HFF-Myc (cell line): Measurements from ENCODE around the gene ZFR2.

Experiments
- DNase-seq: peaks from one replicate; pipeline ENCODE4 v3.0.0-alpha.2; 2011; ENCODE audit warnings: low read depth; ENCODE audit errors: extremely low read depth
- H3K4me3 ChIP-seq: replicated peaks from 2 replicates; pipeline ENCODE4 v1.5.1; 2011; ENCODE audit warnings: low read depth, mild to moderate bottlenecking, control low read depth, low read length
- TF ChIP-seq, protein P1 (sequence below): IDR thresholded peaks from 2 replicates; pipeline ENCODE4 v1.5.1; 2012; ENCODE audit warnings: mild to moderate bottlenecking, low read depth, low read length, control low read depth; ENCODE audit errors: missing control alignments

Gene ZFR2

DNA sequence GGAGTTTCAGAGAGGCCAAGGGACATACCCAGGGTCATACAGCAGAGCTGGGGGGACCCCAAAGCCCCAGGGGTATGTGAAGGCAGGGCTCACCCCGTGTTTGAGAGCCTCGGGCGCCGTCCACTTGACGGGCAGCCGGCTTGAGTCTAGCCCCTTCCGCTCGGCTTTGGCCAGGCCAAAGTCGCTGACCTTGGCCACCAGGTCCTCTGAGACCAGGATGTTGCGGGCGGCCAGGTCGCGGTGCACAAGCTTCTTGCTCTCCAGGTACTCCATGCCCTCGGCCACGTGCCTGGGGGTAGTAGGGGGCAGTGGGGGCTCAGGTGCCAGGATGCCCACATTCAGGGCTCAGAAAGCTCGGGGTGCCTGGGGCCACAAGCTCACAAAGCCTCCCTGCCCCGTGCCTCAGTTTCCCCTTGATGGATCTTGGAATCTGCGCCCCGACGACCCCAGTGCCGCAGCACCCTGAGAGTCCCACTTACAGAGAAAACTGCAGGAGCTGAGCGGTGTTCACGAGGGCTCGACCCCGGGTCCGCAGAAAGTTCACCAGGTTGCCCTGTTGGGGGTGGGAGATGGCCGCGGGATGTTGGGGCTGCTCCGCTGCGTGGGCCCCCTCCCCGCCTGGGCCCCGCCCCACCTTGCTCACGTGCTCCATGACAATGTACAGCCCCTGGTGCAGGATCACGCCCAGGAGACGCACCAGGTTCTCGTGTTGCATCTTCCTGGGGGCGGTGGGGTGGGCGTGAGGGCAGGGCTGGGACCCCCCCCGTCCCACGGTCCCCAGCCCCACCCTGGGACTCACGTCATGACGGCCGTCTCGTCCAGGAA, 89.7 kb downstream of the ZFR2 start:
- no peak for DNase-seq
- TF ChIP-seq, protein P1, sequence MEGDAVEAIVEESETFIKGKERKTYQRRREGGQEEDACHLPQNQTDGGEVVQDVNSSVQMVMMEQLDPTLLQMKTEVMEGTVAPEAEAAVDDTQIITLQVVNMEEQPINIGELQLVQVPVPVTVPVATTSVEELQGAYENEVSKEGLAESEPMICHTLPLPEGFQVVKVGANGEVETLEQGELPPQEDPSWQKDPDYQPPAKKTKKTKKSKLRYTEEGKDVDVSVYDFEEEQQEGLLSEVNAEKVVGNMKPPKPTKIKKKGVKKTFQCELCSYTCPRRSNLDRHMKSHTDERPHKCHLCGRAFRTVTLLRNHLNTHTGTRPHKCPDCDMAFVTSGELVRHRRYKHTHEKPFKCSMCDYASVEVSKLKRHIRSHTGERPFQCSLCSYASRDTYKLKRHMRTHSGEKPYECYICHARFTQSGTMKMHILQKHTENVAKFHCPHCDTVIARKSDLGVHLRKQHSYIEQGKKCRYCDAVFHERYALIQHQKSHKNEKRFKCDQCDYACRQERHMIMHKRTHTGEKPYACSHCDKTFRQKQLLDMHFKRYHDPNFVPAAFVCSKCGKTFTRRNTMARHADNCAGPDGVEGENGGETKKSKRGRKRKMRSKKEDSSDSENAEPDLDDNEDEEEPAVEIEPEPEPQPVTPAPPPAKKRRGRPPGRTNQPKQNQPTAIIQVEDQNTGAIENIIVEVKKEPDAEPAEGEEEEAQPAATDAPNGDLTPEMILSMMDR, result no peak
- no peak overlapping the region for H3K4me3 ChIP-seq

DNA sequence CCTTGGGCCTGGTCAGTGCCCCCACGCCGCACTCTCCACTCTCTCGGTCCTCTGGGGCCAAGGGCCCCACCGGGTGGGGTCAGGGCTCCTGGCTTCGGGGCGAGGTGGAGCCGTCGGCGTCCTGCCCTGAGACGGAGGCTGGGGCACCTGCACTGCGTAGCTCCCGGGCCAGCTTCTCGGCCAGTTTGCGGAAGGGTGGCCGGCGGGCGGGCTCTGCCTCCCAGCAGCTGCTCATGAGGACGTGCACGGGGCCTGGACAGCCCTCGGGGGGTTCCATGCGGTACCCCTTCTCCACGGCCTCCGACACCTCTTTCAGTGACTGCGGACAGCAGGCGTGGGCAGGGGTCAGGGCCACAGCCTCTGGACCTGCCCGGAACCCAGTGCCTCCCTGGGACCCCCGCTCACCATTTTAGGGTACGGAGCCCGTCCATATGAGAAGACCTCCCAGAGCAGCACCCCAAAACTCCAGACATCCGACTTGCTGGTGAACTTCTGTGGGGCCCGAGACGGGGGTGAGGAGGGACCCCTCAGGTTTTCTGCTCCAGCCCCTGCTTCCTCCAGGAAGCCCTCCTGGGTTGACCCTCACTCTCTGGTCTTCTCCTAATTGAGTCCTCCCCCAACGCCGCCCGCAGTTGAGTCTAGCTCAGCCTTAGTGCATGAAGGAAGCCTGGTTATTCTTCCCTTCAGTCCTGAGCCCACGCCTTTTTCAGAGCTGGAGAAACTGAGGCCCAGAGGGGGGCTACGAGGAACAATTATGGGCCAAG, 90.6 kb downstream of the ZFR2 start:
- H3K4me3 ChIP-seq, result no peak overlapping the region
- TF ChIP-seq, protein P1, result no peak
- DNase-seq, result no peak

DNA sequence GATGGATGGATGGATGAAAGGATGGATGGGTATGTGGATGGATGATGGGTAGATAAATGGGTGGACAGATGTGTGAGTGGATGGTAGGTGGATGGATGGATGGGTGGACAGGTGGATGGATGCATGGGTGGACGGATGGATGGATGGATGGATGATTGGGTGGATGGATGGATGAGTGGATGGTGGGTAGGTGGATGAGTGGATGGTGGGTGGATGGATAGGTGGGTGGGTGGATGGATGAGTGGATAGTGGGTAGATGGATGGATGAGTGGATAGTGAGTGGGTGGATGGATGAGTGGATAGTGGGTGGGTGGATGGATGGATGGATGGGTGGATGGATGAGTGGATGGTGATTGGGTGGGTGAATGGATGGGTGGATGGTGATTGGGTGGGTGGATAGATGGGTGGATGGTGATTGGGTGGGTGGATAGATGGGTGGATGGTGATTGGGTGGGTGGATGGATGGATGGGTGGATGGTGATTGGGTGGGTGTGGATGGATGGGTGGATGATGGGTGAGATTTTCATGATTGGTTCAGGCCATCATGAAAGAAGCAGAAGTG, 92.3 kb downstream of the ZFR2 start:
- no peak for DNase-seq
- TF ChIP-seq, protein P1, result no peak
- no peak overlapping the region for H3K4me3 ChIP-seq

DNA sequence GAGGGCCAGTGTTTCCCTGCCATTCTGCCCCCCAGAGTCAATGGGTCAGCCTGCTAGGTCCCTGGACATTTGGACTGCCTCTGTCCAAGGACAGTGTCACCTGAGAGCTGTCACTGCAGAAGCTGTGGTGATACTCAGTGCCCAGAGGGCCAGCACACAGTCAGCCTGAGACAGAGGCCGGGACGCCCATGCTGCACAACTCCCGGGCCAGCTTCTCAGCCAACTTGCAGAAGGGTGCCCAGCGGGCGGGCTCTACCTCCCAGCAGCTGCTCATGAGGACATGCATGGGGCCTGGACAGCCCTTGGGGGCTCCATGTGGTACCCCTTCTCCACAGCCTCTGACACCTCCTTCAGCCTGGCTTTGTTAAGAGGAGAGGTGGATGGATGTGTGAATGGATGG, 93.0 kb downstream of the ZFR2 start:
- no peak overlapping the region for H3K4me3 ChIP-seq
- no peak for DNase-seq
- TF ChIP-seq, protein P1, result no peak

DNA sequence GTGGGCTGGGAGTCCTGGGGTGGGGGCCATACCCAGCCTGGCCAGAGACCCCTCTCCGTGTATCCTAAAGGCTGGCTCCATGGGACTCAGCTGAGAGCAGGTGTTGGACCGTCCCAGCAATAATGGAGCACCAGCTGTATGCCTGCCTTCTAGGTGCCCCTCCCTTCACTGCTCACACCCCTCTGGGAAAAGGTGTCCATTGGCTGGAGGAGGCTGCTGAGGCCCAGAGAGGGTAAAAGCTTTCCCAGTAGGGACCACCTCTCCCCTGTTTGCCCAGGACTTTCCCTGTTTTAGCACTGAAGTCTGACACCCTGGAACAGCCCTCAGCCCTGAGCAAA, 93.5 kb downstream of the ZFR2 start:
- TF ChIP-seq, protein P1, result no peak
- DNase-seq, result no peak
- H3K4me3 ChIP-seq, result no peak overlapping the region

DNA sequence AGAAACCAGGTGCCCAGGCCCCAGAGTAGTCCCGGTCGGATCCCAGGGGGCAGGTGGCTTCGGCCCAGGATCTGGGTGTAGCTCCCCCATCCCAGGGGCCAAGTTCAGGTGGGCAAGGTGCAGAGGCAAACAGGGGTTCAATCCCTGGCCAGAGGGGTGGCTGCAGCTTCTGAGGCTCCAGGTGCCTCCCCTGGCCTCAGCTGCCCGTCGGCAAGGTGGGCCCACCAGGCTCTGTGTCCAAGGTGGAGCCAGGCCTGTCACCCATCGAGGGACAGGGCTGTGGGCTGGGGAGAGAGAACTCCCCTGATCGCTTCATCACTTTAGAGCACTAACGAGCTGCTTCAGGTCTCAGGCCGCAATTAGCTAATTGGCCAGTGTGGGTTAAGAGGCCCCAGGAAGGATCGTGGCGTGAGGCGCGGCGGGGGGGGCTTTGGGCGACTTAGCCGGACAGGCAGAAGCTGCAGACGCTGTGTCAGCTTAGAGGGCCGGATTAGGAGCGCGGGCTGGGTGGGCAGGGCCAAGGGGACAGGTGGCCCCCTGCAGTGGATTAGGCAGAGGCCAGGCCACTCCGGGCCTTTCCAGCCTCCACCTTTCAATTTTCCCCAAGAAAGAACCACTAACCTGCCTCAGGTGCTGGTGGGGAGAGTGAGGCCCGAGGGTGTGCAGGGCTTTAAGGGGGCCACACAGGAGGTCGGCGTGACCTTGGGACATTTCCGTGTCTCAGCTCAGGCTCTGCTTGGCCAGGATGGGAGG, 94.0 kb downstream of the ZFR2 start:
- H3K4me3 ChIP-seq, result no peak overlapping the region
- no peak for DNase-seq
- TF ChIP-seq, protein P1, result no peak
